ENCODE measurements around the gene C2.
A peak's percentile ranks its signal among the peaks of the same experiment; 100 is the strongest.

Gene C2

DNA sequence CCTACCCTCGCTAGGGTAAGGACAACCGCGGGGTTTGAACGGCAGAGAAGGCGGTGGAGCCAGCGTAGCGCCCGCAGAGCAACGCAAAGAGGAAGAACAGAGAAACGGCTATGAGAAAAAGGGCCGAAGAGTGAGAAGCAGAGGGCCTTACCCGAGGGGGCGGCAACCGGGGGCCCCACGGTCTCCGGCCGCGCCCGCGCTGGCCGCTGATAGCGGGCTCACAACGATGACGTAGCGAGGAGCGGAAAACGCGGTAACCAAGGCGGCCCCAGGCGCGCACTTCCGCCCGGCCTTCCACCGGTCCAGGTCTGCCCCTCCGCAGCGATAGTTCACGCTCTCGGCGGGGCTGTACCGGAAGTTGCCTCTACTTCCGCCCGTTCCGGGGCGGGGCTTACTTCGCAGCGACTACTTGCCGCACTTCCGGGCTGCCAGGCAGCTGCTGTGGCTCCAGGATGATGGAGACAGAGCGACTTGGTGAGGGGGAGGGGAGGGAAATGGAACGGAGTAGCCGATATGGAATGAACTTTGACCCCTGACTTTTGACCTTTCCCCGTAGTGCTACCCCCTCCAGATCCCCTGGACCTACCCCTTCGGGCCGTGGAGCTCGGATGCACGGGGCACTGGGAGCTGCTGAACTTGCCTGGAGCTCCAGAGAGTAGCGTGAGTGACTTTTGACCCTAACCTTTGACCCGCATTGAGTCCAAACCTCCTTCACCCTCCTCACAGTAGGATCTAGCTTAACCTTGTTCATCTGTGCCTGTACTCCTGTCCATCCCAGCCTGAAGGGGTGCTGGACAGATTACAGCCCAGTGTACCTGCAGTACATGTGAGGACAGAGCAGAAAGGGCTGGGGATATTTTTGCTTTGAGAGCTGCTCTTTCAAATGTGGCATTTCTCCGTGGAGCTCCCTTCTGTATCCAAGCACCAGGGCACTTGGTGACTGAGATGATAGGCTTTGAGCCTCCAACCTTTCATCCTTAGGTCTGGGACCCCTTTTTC, 31.5 kb downstream of the C2 start, which contains the start of the genes NELFE and SKIC2:
TSS of gene NELFE (minus strand) at position 231 of the 999 bp plus-strand sequence. CDS start 525 bp downstream, outside the sequence.
TSS of gene SKIC2 (plus strand) at position 435 of the 999 bp plus-strand sequence. CDS start at position 453, 18 bp downstream.
- Mint-ChIP-seq H3K27ac (peak within 1 kb of the TSS; percentile 80 to 92 (median 90)), H3K36me3 (ENCODE audit: low read depth) (peaks cover 46% of the 10 kb centered on the region), H3K4me1 (peaks cover 20% of the 10 kb centered on the region), H3K27me3 (ENCODE audit: low read depth) (no peaks in the 10 kb centered on the region), H3K4me3 (peak within 1 kb of the TSS; percentile 99 to 100 (median 99)), H3K9me3 (no peaks in the 10 kb centered on the region)
- TF ChIP-seq, protein P1, sequence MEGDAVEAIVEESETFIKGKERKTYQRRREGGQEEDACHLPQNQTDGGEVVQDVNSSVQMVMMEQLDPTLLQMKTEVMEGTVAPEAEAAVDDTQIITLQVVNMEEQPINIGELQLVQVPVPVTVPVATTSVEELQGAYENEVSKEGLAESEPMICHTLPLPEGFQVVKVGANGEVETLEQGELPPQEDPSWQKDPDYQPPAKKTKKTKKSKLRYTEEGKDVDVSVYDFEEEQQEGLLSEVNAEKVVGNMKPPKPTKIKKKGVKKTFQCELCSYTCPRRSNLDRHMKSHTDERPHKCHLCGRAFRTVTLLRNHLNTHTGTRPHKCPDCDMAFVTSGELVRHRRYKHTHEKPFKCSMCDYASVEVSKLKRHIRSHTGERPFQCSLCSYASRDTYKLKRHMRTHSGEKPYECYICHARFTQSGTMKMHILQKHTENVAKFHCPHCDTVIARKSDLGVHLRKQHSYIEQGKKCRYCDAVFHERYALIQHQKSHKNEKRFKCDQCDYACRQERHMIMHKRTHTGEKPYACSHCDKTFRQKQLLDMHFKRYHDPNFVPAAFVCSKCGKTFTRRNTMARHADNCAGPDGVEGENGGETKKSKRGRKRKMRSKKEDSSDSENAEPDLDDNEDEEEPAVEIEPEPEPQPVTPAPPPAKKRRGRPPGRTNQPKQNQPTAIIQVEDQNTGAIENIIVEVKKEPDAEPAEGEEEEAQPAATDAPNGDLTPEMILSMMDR (IDR thresholded peaks at IDR 0.05; ENCODE audit: unreplicated experiment in 3 of 3), result no peak

GRCh38 chr6:31961616-31962015, 34.1 kb downstream of the C2 start:
- Mint-ChIP-seq H3K9me3 (no peaks in the 10 kb centered on the region), H3K27me3 (ENCODE audit: low read depth) (no peaks in the 10 kb centered on the region), H3K27ac (no peak overlapping the region), H3K4me3 (peak overlapping the region; percentile 61 to 100 (median 99)), H3K36me3 (ENCODE audit: low read depth) (peaks cover 35% of the 10 kb centered on the region), H3K4me1 (peaks cover 20% of the 10 kb centered on the region)
- TF ChIP-seq, protein P1 (IDR thresholded peaks at IDR 0.05; ENCODE audit: unreplicated experiment in 3 of 3), result no peak

DNA sequence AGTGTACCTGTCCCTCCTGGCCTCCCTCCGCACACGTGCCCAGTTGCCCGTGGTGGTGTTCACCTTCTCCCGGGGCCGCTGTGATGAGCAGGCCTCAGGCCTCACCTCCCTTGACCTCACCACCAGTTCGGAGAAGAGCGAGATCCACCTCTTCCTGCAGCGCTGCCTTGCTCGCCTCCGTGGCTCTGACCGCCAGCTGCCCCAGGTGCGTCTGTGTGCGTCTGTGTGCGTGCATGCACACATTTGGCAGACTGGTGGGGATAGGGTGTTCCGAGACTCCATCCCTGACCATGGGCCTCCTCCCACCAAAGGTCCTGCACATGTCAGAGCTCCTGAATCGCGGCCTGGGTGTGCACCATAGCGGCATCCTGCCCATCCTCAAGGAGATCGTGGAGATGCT, 36.4 kb downstream of the C2 start:
- no peaks in the 10 kb centered on the region for H3K27me3 Mint-ChIP-seq (ENCODE audit: low read depth)
- no peak overlapping the region for H3K27ac Mint-ChIP-seq
- peaks cover 4% of the 10 kb centered on the region for H3K4me1 Mint-ChIP-seq
- peak overlapping the region in 1 of 3 experiments; percentile 13 for H3K4me3 Mint-ChIP-seq
- TF ChIP-seq, protein P1 (IDR thresholded peaks at IDR 0.05; ENCODE audit: unreplicated experiment in 3 of 3), result no peak
- H3K36me3 Mint-ChIP-seq (ENCODE audit: low read depth), result peaks cover 43% of the 10 kb centered on the region
- no peaks in the 10 kb centered on the region for H3K9me3 Mint-ChIP-seq

DNA sequence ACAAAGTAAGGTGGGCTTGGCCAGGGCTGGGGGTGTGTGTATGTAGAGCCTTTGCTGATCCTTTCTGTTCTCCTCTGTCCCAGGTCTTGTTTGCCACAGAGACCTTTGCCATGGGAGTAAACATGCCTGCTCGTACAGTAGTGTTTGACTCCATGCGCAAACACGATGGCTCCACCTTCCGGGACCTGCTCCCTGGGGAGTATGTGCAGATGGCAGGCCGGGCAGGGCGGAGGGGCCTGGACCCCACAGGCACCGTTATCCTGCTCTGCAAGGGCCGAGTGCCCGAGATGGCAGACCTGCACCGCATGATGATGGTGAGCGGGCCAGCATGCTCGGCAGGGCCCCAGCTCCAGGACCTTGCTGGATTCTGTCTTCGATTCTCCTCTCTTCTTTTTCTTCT, 38.2 kb downstream of the C2 start:
- TF ChIP-seq, protein P1 (IDR thresholded peaks at IDR 0.05; ENCODE audit: unreplicated experiment in 3 of 3), result no peak
- Mint-ChIP-seq H3K9me3 (no peaks in the 10 kb centered on the region), H3K36me3 (ENCODE audit: low read depth) (peaks cover 46% of the 10 kb centered on the region), H3K4me1 (peaks cover 8% of the 10 kb centered on the region), H3K27ac (no peak overlapping the region), H3K27me3 (ENCODE audit: low read depth) (no peaks in the 10 kb centered on the region), H3K4me3 (no peak overlapping the region)

DNA sequence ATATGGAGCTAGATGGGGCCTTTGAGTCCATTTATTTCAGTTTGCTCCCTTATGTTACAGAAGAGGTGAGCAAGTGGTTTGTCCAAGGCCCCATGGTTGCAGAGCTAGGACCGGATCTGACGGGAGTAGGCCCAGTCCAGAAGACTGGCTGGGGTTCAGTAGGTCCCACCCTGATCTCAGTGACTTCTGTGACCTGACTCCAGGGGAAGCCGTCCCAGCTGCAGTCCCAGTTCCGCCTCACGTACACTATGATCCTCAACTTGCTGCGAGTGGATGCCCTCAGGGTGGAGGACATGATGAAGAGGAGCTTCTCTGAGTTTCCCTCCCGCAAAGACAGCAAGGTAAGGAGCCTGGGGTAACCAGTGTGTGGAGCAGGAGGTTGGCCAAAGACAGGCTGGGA, 39.0 kb downstream of the C2 start:
- Mint-ChIP-seq H3K36me3 (ENCODE audit: low read depth) (peaks cover 44% of the 10 kb centered on the region), H3K27me3 (ENCODE audit: low read depth) (no peaks in the 10 kb centered on the region), H3K9me3 (no peaks in the 10 kb centered on the region), H3K4me3 (no peak overlapping the region), H3K4me1 (peaks cover 8% of the 10 kb centered on the region), H3K27ac (no peak overlapping the region)
- TF ChIP-seq, protein P1 (IDR thresholded peaks at IDR 0.05; ENCODE audit: unreplicated experiment in 3 of 3), result no peak
